HCT116 (cell line): ENCODE results near the gene SKP2. TPM values are rescaled to one million over a fixed set of nuclear protein-coding genes. Genes with fewer than 3 reads are reported as not detected.

ENCODE experiments used
- ATAC-seq: fragments of 200-7000 bp; cut with Tn5 transposase; 2 replicates; pipeline ENCODE4 v1.9.1; 2020; ENCODE audit warnings: mild to moderate bottlenecking, moderate library complexity
- BruUV-seq: library from RNA; stranded (reverse); fragments of 400-500 nt; replicated peaks from 2 replicates; lab custom pipeline; 2021; lab: Mats Ljungman, UMichigan
- CTCF ChIA-PET: fragments of 300-600 bp; sonication (Branson Sonifier 250); formaldehyde crosslinking; loops from one replicate; lab custom pipeline; 2021; ENCODE audit warnings: antibody characterized with exemption; lab: Charles Lee
- POLR2A ChIA-PET: fragments of 300-600, 350-600 bp; sonication (Branson Sonifier 250); formaldehyde crosslinking; loops from one replicate; lab custom pipeline; 2021; ENCODE audit warnings: antibody characterized with exemption; lab: Charles Lee
- RAD21 ChIA-PET, 2 experiments: fragments of 300-600 bp; sonication (Branson Sonifier 250); formaldehyde crosslinking; loops; one replicate each; lab custom pipeline; 2023; ENCODE audit warnings: low total read pairs in 2 of 2; ENCODE audit not compliant: uncharacterized antibody in 2 of 2, unreplicated experiment in 2 of 2, low non-redundant PET in 1 of 2; lab: Charles Lee
- DNase-seq: peaks from one replicate; pipeline ENCODE4 v3.0.0-alpha.2; 2010; ENCODE audit warnings: low read depth, low spot score
- H2AFZ ChIP-seq: fragments of 200-600 bp; shearing (Covaris generic), sonication (generic); 2 replicates; pipeline ENCODE4 v1.6.1; 2017; ENCODE audit warnings: low read depth, mixed run types, mixed read lengths, antibody characterized with exemption, low read length; ENCODE audit not compliant: poor library complexity, severe bottlenecking
- H3K27ac ChIP-seq: 2 replicates; pipeline ENCODE4 v1.5.1; 2012; ENCODE audit warnings: low read depth, low read length
- H3K27me3 ChIP-seq: fragments of 200-600 bp; sonication (generic); 2 replicates; pipeline ENCODE4 v1.6.1; 2016; ENCODE audit warnings: mixed run types, low read length, mixed read lengths; ENCODE audit not compliant: insufficient read depth
- H3K36me3 ChIP-seq, 2 experiments: fragments of 200-500 bp in 1 of 2; fragments of 200-600 bp in 1 of 2; sonication (Bioruptor generic) in 1 of 2; sonication (generic) in 1 of 2; 2 replicates each; pipeline versions ENCODE4 v1.5.1 to v1.6.1; 2014 to 2016; ENCODE audit warnings: low read length in 2 of 2, inconsistent platforms in 1 of 2, mixed read lengths in 1 of 2, mixed run types in 1 of 2; ENCODE audit not compliant: insufficient read depth in 2 of 2, control insufficient read depth in 1 of 2
- H3K4me1 ChIP-seq, 2 experiments: fragments of 200-600 bp in 1 of 2; sonication (generic) in 1 of 2; 2 replicates each; pipeline versions ENCODE4 v1.5.1 to v1.6.1; 2012 to 2017; ENCODE audit warnings: low read length in 2 of 2, inconsistent platforms in 1 of 2, mild to moderate bottlenecking in 1 of 2, mixed read lengths in 1 of 2, mixed run types in 1 of 2, moderate library complexity in 1 of 2; ENCODE audit not compliant: insufficient read depth in 2 of 2, control insufficient read depth in 1 of 2
- H3K4me2 ChIP-seq: fragments of 200-600 bp; sonication (generic); 2 replicates; pipeline ENCODE4 v1.6.1; 2017; ENCODE audit warnings: mixed run types, low read length, mixed read lengths
- H3K4me3 ChIP-seq, 2 experiments: fragments of 200-600 bp in 1 of 2; sonication (generic) in 1 of 2; replicated peaks in 1 of 2; 2 replicates each; pipeline ENCODE4 v1.5.1; 2011 to 2016; ENCODE audit warnings: low read length in 2 of 2, control low read depth in 1 of 2, low read depth in 1 of 2, mild to moderate bottlenecking in 1 of 2, mixed read lengths in 1 of 2, mixed run types in 1 of 2
- H3K79me2 ChIP-seq: fragments of 200-600 bp; sonication (generic); 2 replicates; pipeline ENCODE4 v1.6.1; 2017; ENCODE audit warnings: mild to moderate bottlenecking, mixed run types, low read length, moderate library complexity, mixed read lengths; ENCODE audit not compliant: insufficient read depth
- H3K9ac ChIP-seq: fragments of 200-600 bp; sonication (generic); 2 replicates; pipeline ENCODE4 v1.6.1; 2016; ENCODE audit warnings: low read length, mixed read lengths
- H3K9me2 ChIP-seq: fragments of 200-600 bp; sonication (generic), shearing (Covaris generic); 2 replicates; pipeline ENCODE4 v1.6.1; 2017; ENCODE audit warnings: mixed run types, mild to moderate bottlenecking, moderate library complexity; ENCODE audit not compliant: insufficient read depth
- H3K9me3 ChIP-seq, 2 experiments: fragments of 200-500 bp in 1 of 2; fragments of 200-600 bp in 1 of 2; sonication (Bioruptor generic) in 1 of 2; sonication (generic) in 1 of 2; 2 replicates each; pipeline ENCODE4 v1.6.1; 2014 to 2017; ENCODE audit warnings: low read length in 2 of 2, mixed read lengths in 2 of 2, inconsistent platforms in 1 of 2, low read depth in 1 of 2, mild to moderate bottlenecking in 1 of 2, mixed run types in 1 of 2, moderate library complexity in 1 of 2; ENCODE audit not compliant: control insufficient read depth in 1 of 2, insufficient read depth in 1 of 2
- H4K20me1 ChIP-seq: fragments of 200-600 bp; sonication (generic), shearing (Covaris generic); 2 replicates; pipeline ENCODE4 v1.6.1; 2017; ENCODE audit warnings: mixed run types, mild to moderate bottlenecking, moderate library complexity; ENCODE audit not compliant: insufficient read depth
- EZH2 ChIP-seq: fragments of 200-600 bp; sonication (generic); IDR thresholded peaks from 2 replicates; pipeline ENCODE4 v1.6.1; 2017; ENCODE audit warnings: antibody characterized with exemption, mixed run types
- FOSL1 ChIP-seq: IDR thresholded peaks from 2 replicates; pipeline ENCODE4 v1.6.1; 2012; ENCODE audit warnings: low read depth
- JUND ChIP-seq: IDR thresholded peaks from 2 replicates; pipeline ENCODE4 v1.6.1; 2012
- ZFX ChIP-seq: fragments of 450-650 bp; IDR thresholded peaks from 2 replicates; pipeline ENCODE4 v1.6.1; 2017
- intact Hi-C: fragments of 100-400 bp; cut with micrococcal nuclease; formaldehyde crosslinking; loops from 2 replicates; pipeline ENCODE4 v1.10.0; 2022
- total RNA-seq: library from RNA; stranded (reverse); gene quantifications from one replicate; pipeline ENCODE4 v1.2.1, GENCODE V29; 2021; ENCODE audit not compliant: unreplicated experiment

SKP2 gene
- total RNA-seq, 1 experiment from 2014 or later, result 44.3 TPM

DNA sequence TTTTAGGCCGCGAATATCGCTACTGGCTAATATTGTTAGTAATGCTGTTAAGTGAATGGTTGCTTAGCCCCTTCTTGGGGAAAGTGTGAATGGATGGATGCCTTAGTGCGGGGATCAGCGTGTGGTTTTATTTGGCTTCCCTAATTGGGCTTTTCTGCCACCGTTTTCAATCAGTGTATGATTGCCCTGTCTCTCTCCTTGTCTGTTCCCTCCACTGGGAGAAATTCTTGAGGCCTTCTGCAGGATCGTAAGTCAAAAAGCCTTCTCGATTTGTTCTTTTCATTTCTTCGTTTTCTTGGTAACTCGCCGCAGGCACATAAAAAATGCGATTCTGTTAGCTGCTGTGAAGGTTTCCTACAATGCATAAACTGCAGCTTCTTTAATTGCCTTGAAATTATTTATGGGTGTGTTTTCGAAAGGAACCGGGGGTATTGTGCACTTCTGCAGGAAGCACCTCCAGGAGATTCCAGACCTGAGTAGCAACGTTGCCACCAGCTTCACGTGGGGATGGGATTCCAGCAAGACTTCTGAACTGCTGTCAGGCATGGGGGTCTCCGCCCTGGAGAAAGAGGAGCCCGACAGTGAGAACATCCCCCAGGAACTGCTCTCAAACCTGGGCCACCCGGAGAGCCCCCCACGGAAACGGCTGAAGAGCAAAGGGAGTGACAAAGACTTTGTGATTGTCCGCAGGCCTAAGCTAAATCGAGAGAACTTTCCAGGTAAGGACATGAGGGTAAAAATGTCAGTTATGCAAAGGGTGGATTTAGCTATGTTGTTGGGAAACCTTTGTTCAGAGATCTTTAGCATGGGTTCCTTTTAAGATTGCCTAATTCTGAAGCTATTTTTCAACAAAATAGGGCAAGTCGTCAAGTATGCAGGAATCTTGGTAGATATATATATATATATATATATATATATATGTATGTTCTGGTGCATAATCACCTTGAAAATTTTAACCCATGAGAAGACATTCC, 700 bp downstream of the SKP2 start:
- Histone ChIP-seq H3K9me2 (no peaks in the 10 kb centered on the region), H3K4me1 (peaks cover 6 to 12% of the 10 kb centered on the region in 2 experiments; a peak in 3 of 4 replicates), H3K9ac (peak overlapping the region; percentile 83), H2AFZ (no peak overlapping the region), H3K27me3 (no peaks in the 10 kb centered on the region), H3K4me2 (peak overlapping the region; percentile 79), H3K36me3 (peaks cover 25 to 26% of the 10 kb centered on the region in 2 experiments; a peak in 3 of 4 replicates), H3K4me3 (peak overlapping the region; percentile 73 to 81), H3K9me3 (no peaks in the 10 kb centered on the region), H3K27ac (peak overlapping the region; percentile 27), H3K79me2 (peaks cover 57% of the 10 kb centered on the region), H4K20me1 (no peaks in the 10 kb centered on the region; the same call in 1 of the 2 replicates)
- TF ChIP-seq ZFX (peak; percentile 54), FOSL1 (no peak)
- ChIA-PET RAD21 (interaction anchor here in 1 of 2 experiments (0.7 kb wide), 1 partner anchor 68 kb away, joined by 4 read pairs; no protein-coding TSS in a partner anchor), POLR2A (no interaction called here), CTCF (interaction anchor here (1.0 to 2.5 kb wide), 3 partner anchors 26 to 90 kb away, joined by 3 to 13 read pairs (median 10); no protein-coding TSS in a partner anchor)
- no peak for DNase-seq
- no peak for ATAC-seq
- intact Hi-C loops, result loop anchor here (5.0 kb wide), 1 partner anchor 90 kb away; the partner anchor contains the start of gene NADK2
- TSS peak; percentile 78 for BruUV-seq

DNA sequence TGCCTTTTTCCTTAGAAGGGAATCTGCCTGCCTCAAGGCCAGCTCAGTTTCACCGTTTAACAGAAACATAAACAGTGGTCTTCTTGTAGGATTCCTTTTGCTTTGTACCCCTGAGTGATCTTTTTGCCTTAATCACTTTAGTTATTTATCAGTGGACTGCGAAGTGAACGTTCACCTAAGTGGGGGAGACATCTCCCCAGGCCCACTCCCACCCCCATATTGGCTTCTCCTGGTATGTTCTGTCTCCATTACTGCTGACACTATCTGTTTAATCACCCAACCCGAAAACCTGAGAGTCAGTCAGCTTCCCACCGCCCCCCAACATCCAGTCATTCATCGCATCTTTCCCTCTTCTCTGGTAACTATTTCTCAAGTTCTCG, 1.4 kb downstream of the SKP2 start:
- no peak overlapping the region for H2AFZ ChIP-seq
- TF ChIP-seq EZH2 (no peak), JUND (no peak), ZFX (no peak)
- TF ChIP-seq, all 23 proteins: peak for 0
- POLR2A ChIA-PET, result no interaction called here
- H3K4me3 ChIP-seq, result no peak overlapping the region
- H3K79me2 ChIP-seq, result peaks cover 64% of the 10 kb centered on the region
- H4K20me1 ChIP-seq, result no peaks in the 10 kb centered on the region; the same call in 1 of the 2 replicates
- H3K36me3 ChIP-seq, result peaks cover 25 to 30% of the 10 kb centered on the region in 2 experiments; a peak in 3 of 4 replicates
- peak overlapping the region; percentile 79; the same call in 1 of the 2 replicates for H3K4me2 ChIP-seq
- peaks cover 6 to 12% of the 10 kb centered on the region in 2 experiments; a peak in 3 of 4 replicates for H3K4me1 ChIP-seq
- ATAC-seq (no peak), DNase-seq (no peak)
- no TSS peak for BruUV-seq
- H3K9me3 ChIP-seq, result no peaks in the 10 kb centered on the region
- intact Hi-C loops, result loop anchor here (5.0 kb wide), 1 partner anchor 89 kb away; the partner anchor contains the start of gene NADK2
- no peak overlapping the region for H3K27ac ChIP-seq
- RAD21 ChIA-PET, result interaction anchor here in 1 of 2 experiments (0.7 kb wide), 1 partner anchor 69 kb away, joined by 4 read pairs; no protein-coding TSS in a partner anchor
- CTCF ChIA-PET, result no interaction called here
- no peaks in the 10 kb centered on the region for H3K9me2 ChIP-seq
- H3K27me3 ChIP-seq, result no peaks in the 10 kb centered on the region
- no peak overlapping the region for H3K9ac ChIP-seq
